ENCODE data around the gene DNAH1. TPM values are rescaled to one million over a fixed set of nuclear protein-coding genes. Genes with fewer than 3 reads are reported as not detected.
A peak's percentile ranks its signal among the peaks of the same experiment; 100 is the strongest.

DNAH1 gene
- total and polyA plus RNA-seq, 7 donors = 1.2 to 8.6 (median 4.6) TPM

DNA sequence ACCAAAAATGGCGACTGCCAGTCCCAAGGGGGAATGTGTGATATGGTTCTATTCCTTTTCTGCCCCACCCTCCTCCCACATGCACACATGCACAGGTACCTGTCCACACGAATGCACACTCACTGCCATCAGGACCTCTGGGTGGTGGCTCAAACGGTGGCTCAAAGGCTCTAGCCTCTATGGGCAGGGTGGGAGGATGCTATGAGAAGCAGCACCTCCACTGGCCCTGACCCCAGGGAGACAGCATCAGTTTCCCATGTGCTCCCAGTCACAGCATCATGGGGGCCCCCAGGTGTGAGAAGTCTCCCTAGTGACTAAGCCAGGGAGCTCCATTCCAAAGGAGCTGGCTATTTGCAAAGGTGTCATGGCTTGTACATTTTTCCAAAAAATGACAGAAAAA, 112.9 kb downstream of the DNAH1 start:
- no peaks in the 10 kb centered on the region for H3K27me3 ChIP-seq
- H3K4me1 ChIP-seq = peaks cover 0 to 4% (median 2%) of the 10 kb centered on the region in 4 donors
- WGBS, 2 donors = 35 to 48% methylated on average over 3 of the region's 3 CpGs
- intact Hi-C loops (cut with DNase I) = no loop called here
- no peaks in the 10 kb centered on the region for H3K36me3 ChIP-seq
- H3K9me3 ChIP-seq = no peaks in the 10 kb centered on the region
- no peak overlapping the region for H3K4me3 ChIP-seq
- DNase-seq = peak; percentile 48
- TF ChIP-seq POLR2A (IDR thresholded peaks at IDR 0.05) (no peak), POLR2AphosphoS5 (IDR thresholded peaks at IDR 0.05) (no peak), EP300 (IDR thresholded peaks at IDR 0.05) (no peak)
- TF ChIP-seq, protein P1, sequence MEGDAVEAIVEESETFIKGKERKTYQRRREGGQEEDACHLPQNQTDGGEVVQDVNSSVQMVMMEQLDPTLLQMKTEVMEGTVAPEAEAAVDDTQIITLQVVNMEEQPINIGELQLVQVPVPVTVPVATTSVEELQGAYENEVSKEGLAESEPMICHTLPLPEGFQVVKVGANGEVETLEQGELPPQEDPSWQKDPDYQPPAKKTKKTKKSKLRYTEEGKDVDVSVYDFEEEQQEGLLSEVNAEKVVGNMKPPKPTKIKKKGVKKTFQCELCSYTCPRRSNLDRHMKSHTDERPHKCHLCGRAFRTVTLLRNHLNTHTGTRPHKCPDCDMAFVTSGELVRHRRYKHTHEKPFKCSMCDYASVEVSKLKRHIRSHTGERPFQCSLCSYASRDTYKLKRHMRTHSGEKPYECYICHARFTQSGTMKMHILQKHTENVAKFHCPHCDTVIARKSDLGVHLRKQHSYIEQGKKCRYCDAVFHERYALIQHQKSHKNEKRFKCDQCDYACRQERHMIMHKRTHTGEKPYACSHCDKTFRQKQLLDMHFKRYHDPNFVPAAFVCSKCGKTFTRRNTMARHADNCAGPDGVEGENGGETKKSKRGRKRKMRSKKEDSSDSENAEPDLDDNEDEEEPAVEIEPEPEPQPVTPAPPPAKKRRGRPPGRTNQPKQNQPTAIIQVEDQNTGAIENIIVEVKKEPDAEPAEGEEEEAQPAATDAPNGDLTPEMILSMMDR (IDR thresholded peaks at IDR 0.05) = no peak
- no peak overlapping the region for H3K27ac ChIP-seq

DNA sequence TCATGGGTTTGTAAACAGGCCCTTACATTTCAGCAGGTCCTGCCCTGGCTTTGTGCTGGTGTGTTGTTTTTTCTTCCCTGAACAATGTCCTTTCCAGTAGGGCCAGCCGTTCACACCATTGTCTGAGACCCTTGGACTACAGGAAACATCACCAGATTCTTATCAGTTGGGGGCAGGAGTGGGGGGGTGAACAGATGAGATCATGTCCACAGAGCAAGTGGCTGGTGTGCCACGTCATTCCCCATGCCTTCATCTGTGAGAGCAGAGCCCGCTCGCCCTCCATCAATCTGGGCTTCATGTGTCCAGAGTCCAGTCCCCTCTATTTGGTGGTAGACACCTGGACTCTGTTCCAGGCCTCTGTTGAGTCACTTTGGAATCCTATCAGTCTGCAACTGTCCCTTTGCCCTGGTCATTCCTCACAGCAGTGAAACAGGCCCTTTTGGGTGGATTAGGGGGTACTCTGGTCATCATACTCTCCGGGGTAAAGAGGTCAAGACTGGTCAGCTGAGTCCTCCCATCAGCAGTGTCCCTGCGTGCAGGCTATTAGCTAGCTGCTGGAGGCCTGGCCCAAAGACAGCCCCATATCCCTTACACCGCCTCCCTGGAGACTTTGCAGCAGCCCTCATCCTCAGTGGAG, 113.8 kb downstream of the DNAH1 start:
- intact Hi-C loops (cut with DNase I) = no loop called here
- Histone ChIP-seq H3K36me3 (no peaks in the 10 kb centered on the region), H3K4me3 (no peak overlapping the region), H3K9me3 (no peaks in the 10 kb centered on the region), H3K27me3 (no peaks in the 10 kb centered on the region), H3K27ac (no peak overlapping the region), H3K4me1 (peaks cover 0 to 4% (median 2%) of the 10 kb centered on the region in 4 donors)
- WGBS, 2 donors = 81 to 85% methylated on average over 7 of the region's 7 CpGs
- DNase-seq = peak; percentile 43
- no peak for TF ChIP-seq POLR2AphosphoS5 (IDR thresholded peaks at IDR 0.05)
- no peak for TF ChIP-seq POLR2A (IDR thresholded peaks at IDR 0.05)
- TF ChIP-seq, protein P1 (IDR thresholded peaks at IDR 0.05) = no peak
- TF ChIP-seq EP300 (IDR thresholded peaks at IDR 0.05) = no peak

DNA sequence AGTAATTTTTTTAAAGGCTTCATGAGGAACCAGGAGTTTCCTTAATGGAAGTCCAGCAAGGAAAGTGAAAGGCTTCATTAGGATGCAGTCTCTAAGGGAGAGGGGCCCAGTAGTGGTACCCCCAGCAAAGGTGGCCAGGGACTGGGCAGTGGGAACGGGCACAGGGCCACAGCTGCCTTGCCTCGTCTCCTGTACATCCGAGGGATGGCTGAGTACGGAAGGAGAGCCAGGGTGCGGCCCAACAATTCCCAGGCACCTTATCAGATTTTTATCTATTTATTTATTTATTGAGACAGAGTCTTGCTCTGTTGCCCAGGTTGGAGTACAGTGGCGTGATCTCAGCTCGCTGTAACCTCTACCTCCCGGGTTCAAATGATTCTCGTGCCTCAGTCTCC, 114.3 kb downstream of the DNAH1 start:
- H3K4me3 ChIP-seq = no peak overlapping the region
- H3K4me1 ChIP-seq = peaks cover 0 to 4% (median 2%) of the 10 kb centered on the region in 4 donors
- WGBS, 2 donors = 70 to 91% methylated on average over 9 of the region's 9 CpGs
- TF ChIP-seq POLR2A (IDR thresholded peaks at IDR 0.05) (no peak), POLR2AphosphoS5 (IDR thresholded peaks at IDR 0.05) (no peak), EP300 (IDR thresholded peaks at IDR 0.05) (no peak)
- TF ChIP-seq, protein P1 (IDR thresholded peaks at IDR 0.05) = no peak
- H3K27ac ChIP-seq = no peak overlapping the region
- no peaks in the 10 kb centered on the region for H3K27me3 ChIP-seq
- H3K36me3 ChIP-seq = no peaks in the 10 kb centered on the region
- DNase-seq = peak; percentile 46
- intact Hi-C loops (cut with DNase I) = no loop called here
- H3K9me3 ChIP-seq = no peaks in the 10 kb centered on the region

- no peaks in the 10 kb centered on the region for H3K27me3 ChIP-seq
- H3K9me3 ChIP-seq = no peaks in the 10 kb centered on the region
- DNase-seq = peak; percentile 55
- no peak for TF ChIP-seq POLR2A (IDR thresholded peaks at IDR 0.05)
- TF ChIP-seq POLR2AphosphoS5 (IDR thresholded peaks at IDR 0.05) = no peak
- no peak overlapping the region for H3K4me3 ChIP-seq
- intact Hi-C loops (cut with DNase I) = no loop called here
- H3K27ac ChIP-seq = no peak overlapping the region
- H3K4me1 ChIP-seq = peaks cover 0 to 4% (median 2%) of the 10 kb centered on the region in 4 donors
- no peaks in the 10 kb centered on the region for H3K36me3 ChIP-seq
- 85 to 86% methylated on average over 10 of the region's 10 CpGs for WGBS, 2 donors
These were observed 115.5 kb downstream of the DNAH1 start for GRCh38 chr3:52431459-52432223.

- no peak overlapping the region for H3K27ac ChIP-seq
- WGBS, 2 donors = 88 to 89% methylated on average over 6 of the region's 6 CpGs
These were observed 116.1 kb downstream of the DNAH1 start for GRCh38 chr3:52432225-52432624.

More at GRCh38 chr3:52432225-52432624, 116.1 kb downstream of the DNAH1 start:
- peak; percentile 33 for DNase-seq
- Histone ChIP-seq H3K4me3 (no peak overlapping the region), H3K27me3 (no peaks in the 10 kb centered on the region), H3K36me3 (no peaks in the 10 kb centered on the region), H3K9me3 (no peaks in the 10 kb centered on the region), H3K4me1 (peaks cover 0 to 4% (median 2%) of the 10 kb centered on the region in 4 donors)
- TF ChIP-seq POLR2AphosphoS5 (IDR thresholded peaks at IDR 0.05) (no peak), POLR2A (IDR thresholded peaks at IDR 0.05) (no peak), EP300 (IDR thresholded peaks at IDR 0.05) (no peak)
- TF ChIP-seq, protein P1 (IDR thresholded peaks at IDR 0.05) = no peak
- intact Hi-C loops (cut with DNase I) = no loop called here
